Dendritic cell treated with granulocyte-macrophage colony-stimulating factor and Interleukin-4, amounts not matched to agents 40 ng/mL and 50 ng/mL, for 4 days (primary cell): Measurements from ENCODE around the gene STRN4.
"Not testable (repeated sequence)": the region's sequence is repeated elsewhere in the genome, so short reads cannot be mapped to it uniquely, and the experiment has no call there.

ENCODE experiments used
- H3K27ac Mint-ChIP-seq: one replicate; pipeline ENCODE4 v1.8.0; 2022; ENCODE audit warnings: mild to moderate bottlenecking, mixed read lengths
- H3K27me3 Mint-ChIP-seq: one replicate; pipeline ENCODE4 v1.8.0; 2022; ENCODE audit warnings: mild to moderate bottlenecking, mixed read lengths
- H3K36me3 Mint-ChIP-seq: one replicate; pipeline ENCODE4 v1.8.0; 2022; ENCODE audit warnings: low read depth, mixed read lengths
- H3K4me1 Mint-ChIP-seq: one replicate; pipeline ENCODE4 v1.8.0; 2022; ENCODE audit warnings: low read depth, mixed read lengths
- H3K4me3 Mint-ChIP-seq: one replicate; pipeline ENCODE4 v1.8.0; 2022; ENCODE audit warnings: mild to moderate bottlenecking, moderate library complexity, mixed read lengths
- H3K9me3 Mint-ChIP-seq: one replicate; pipeline ENCODE4 v1.8.0; 2022; ENCODE audit warnings: mixed read lengths
- intact Hi-C: fragments of 100-400 bp; cut with micrococcal nuclease; formaldehyde crosslinking; loops from one replicate; pipeline ENCODE4 v1.15.0; 2022

The STRN4 gene

GRCh38 chr19:46760897-46761296 is 14.6 kb upstream of the STRN4 start:
- Mint-ChIP-seq H3K36me3 (peaks cover 11% of the 10 kb centered on the region), H3K4me1 (peaks cover 43% of the 10 kb centered on the region)
- H3K27me3 Mint-ChIP-seq, H3K9me3 Mint-ChIP-seq, H3K27ac Mint-ChIP-seq, H3K4me3 Mint-ChIP-seq, intact Hi-C loops: not testable (repeated sequence)

- H3K27me3 Mint-ChIP-seq: no peaks in the 10 kb centered on the region
- no peak overlapping the region for H3K4me3 Mint-ChIP-seq
- H3K4me1 Mint-ChIP-seq: peaks cover 46% of the 10 kb centered on the region
- intact Hi-C loops: no loop called here
- H3K27ac Mint-ChIP-seq: no peak overlapping the region
- no peaks in the 10 kb centered on the region for H3K9me3 Mint-ChIP-seq
- H3K36me3 Mint-ChIP-seq: peaks cover 11% of the 10 kb centered on the region
These were observed 14.1 kb upstream of the STRN4 start for GRCh38 chr19:46760363-46760762.

- H3K27me3 Mint-ChIP-seq: no peaks in the 10 kb centered on the region
- H3K9me3 Mint-ChIP-seq: no peaks in the 10 kb centered on the region
- intact Hi-C loops: no loop called here
- H3K27ac Mint-ChIP-seq: peak overlapping the region; percentile 41
- H3K4me3 Mint-ChIP-seq: no peak overlapping the region
- H3K4me1 Mint-ChIP-seq: peaks cover 47% of the 10 kb centered on the region
- H3K36me3 Mint-ChIP-seq: peaks cover 11% of the 10 kb centered on the region
These were observed 13.6 kb upstream of the STRN4 start for GRCh38 chr19:46759817-46760333.

- intact Hi-C loops: no loop called here
- H3K4me1 Mint-ChIP-seq: peaks cover 45% of the 10 kb centered on the region
- no peaks in the 10 kb centered on the region for H3K9me3 Mint-ChIP-seq
- H3K36me3 Mint-ChIP-seq: peaks cover 11% of the 10 kb centered on the region
- H3K4me3 Mint-ChIP-seq: no peak overlapping the region
- H3K27ac Mint-ChIP-seq: peak overlapping the region; percentile 41
- H3K27me3 Mint-ChIP-seq: no peaks in the 10 kb centered on the region
These were observed 13.0 kb upstream of the STRN4 start for GRCh38 chr19:46759206-46759605.

- Mint-ChIP-seq H3K4me1 (peaks cover 56% of the 10 kb centered on the region), H3K9me3 (no peaks in the 10 kb centered on the region), H3K27ac (no peak overlapping the region), H3K27me3 (no peaks in the 10 kb centered on the region), H3K4me3 (peak overlapping the region; percentile 17), H3K36me3 (peaks cover 22% of the 10 kb centered on the region)
- intact Hi-C loops: no loop called here
These were observed 10.3 kb upstream of the STRN4 start for GRCh38 chr19:46756544-46756888.

GRCh38 chr19:46755853-46756543 is 9.7 kb upstream of the STRN4 start:
- no peak overlapping the region for H3K4me3 Mint-ChIP-seq
- no peaks in the 10 kb centered on the region for H3K9me3 Mint-ChIP-seq
- no peak overlapping the region for H3K27ac Mint-ChIP-seq
- peaks cover 55% of the 10 kb centered on the region for H3K4me1 Mint-ChIP-seq
- intact Hi-C loops: no loop called here
- no peaks in the 10 kb centered on the region for H3K27me3 Mint-ChIP-seq
- H3K36me3 Mint-ChIP-seq: peaks cover 23% of the 10 kb centered on the region

GRCh38 chr19:46755077-46755852 is 9.0 kb upstream of the STRN4 start:
- H3K9me3 Mint-ChIP-seq: no peaks in the 10 kb centered on the region
- H3K36me3 Mint-ChIP-seq: peaks cover 30% of the 10 kb centered on the region
- no peak overlapping the region for H3K4me3 Mint-ChIP-seq
- H3K27me3 Mint-ChIP-seq: no peaks in the 10 kb centered on the region
- H3K27ac Mint-ChIP-seq: peak overlapping the region; percentile 12
- peaks cover 57% of the 10 kb centered on the region for H3K4me1 Mint-ChIP-seq
- intact Hi-C loops: no loop called here

GRCh38 chr19:46753420-46754155 is 7.3 kb upstream of the STRN4 start:
- Mint-ChIP-seq H3K9me3 (no peaks in the 10 kb centered on the region), H3K4me1 (peaks cover 52% of the 10 kb centered on the region), H3K36me3 (peaks cover 34% of the 10 kb centered on the region), H3K27me3 (no peaks in the 10 kb centered on the region), H3K27ac (no peak overlapping the region), H3K4me3 (no peak overlapping the region)
- intact Hi-C loops: no loop called here

- H3K4me1 Mint-ChIP-seq: peaks cover 55% of the 10 kb centered on the region
- peaks cover 34% of the 10 kb centered on the region for H3K36me3 Mint-ChIP-seq
- no peaks in the 10 kb centered on the region for H3K9me3 Mint-ChIP-seq
- H3K4me3 Mint-ChIP-seq: no peak overlapping the region
- no peaks in the 10 kb centered on the region for H3K27me3 Mint-ChIP-seq
- intact Hi-C loops: loop anchor here (1.0 kb wide), 1 partner anchor 44 kb away; no protein-coding TSS in a partner anchor
- no peak overlapping the region for H3K27ac Mint-ChIP-seq
These were observed 2.3 kb upstream of the STRN4 start for GRCh38 chr19:46748325-46749109.

GRCh38 chr19:46745521-46746280 is 549 bp downstream of the STRN4 start, which contains the start of gene FKRP:
TSS of gene FKRP (plus strand) at chr19:46746057. CDS start at chr19:46755451, 9,394 bp downstream.
- Mint-ChIP-seq H3K9me3 (no peaks in the 10 kb centered on the region), H3K36me3 (peaks cover 43% of the 10 kb centered on the region), H3K4me3 (peak within 1 kb of the TSS; percentile 100), H3K27ac (peak within 1 kb of the TSS; percentile 94), H3K27me3 (no peaks in the 10 kb centered on the region), H3K4me1 (peaks cover 73% of the 10 kb centered on the region)
- intact Hi-C loops: no loop called here

GRCh38 chr19:46745030-46745429 is 1.2 kb downstream of the STRN4 start:
- no peaks in the 10 kb centered on the region for H3K9me3 Mint-ChIP-seq
- peak overlapping the region; percentile 94 for H3K27ac Mint-ChIP-seq
- peak overlapping the region; percentile 100 for H3K4me3 Mint-ChIP-seq
- intact Hi-C loops: no loop called here
- peaks cover 46% of the 10 kb centered on the region for H3K36me3 Mint-ChIP-seq
- H3K4me1 Mint-ChIP-seq: peaks cover 74% of the 10 kb centered on the region
- no peaks in the 10 kb centered on the region for H3K27me3 Mint-ChIP-seq

- Mint-ChIP-seq H3K4me1 (peaks cover 78% of the 10 kb centered on the region), H3K27ac (peak overlapping the region; percentile 94), H3K4me3 (peak overlapping the region; percentile 100), H3K27me3 (no peaks in the 10 kb centered on the region), H3K36me3 (peaks cover 55% of the 10 kb centered on the region), H3K9me3 (no peaks in the 10 kb centered on the region)
- intact Hi-C loops: no loop called here
These were observed 2.1 kb downstream of the STRN4 start for GRCh38 chr19:46744005-46744691.
